ENCODE data around the gene ZFP57.

Gene ZFP57

GRCh38 chr6:29694637-29695036, 13.7 kb upstream of the ZFP57 start:
- no peak overlapping the region for H3K4me3 ChIP-seq (ENCODE audit: low read length)
- no peak for DNase-seq (ENCODE audit: low read depth)
- TF ChIP-seq CTCF (conservative IDR thresholded peaks at IDR 0.05; ENCODE audit: low read length), result no peak

- no peak for TF ChIP-seq CTCF (conservative IDR thresholded peaks at IDR 0.05; ENCODE audit: low read length)
- no peak for DNase-seq (ENCODE audit: low read depth)
- no peak overlapping the region for H3K4me3 ChIP-seq (ENCODE audit: low read length)
These were observed 4.9 kb upstream of the ZFP57 start for GRCh38 chr6:29685718-29686326.

GRCh38 chr6:29681811-29682210, 859 bp upstream of the ZFP57 start:
- TF ChIP-seq CTCF (conservative IDR thresholded peaks at IDR 0.05; ENCODE audit: low read length), result no peak
- H3K4me3 ChIP-seq (ENCODE audit: low read length), result no peak overlapping the region
- no peak for DNase-seq (ENCODE audit: low read depth)

GRCh38 chr6:29680416-29680815, 536 bp downstream of the ZFP57 start:
- no peak overlapping the region for H3K4me3 ChIP-seq (ENCODE audit: low read length)
- no peak for DNase-seq (ENCODE audit: low read depth)
- no peak for TF ChIP-seq CTCF (conservative IDR thresholded peaks at IDR 0.05; ENCODE audit: low read length)

GRCh38 chr6:29679962-29680361, 990 bp downstream of the ZFP57 start:
- TF ChIP-seq CTCF (conservative IDR thresholded peaks at IDR 0.05; ENCODE audit: low read length), result no peak
- H3K4me3 ChIP-seq (ENCODE audit: low read length), result no peak overlapping the region
- DNase-seq (ENCODE audit: low read depth), result no peak

GRCh38 chr6:29678114-29678513, 2.8 kb downstream of the ZFP57 start:
- H3K4me3 ChIP-seq (ENCODE audit: low read length), result no peak overlapping the region
- no peak for DNase-seq (ENCODE audit: low read depth)
- TF ChIP-seq CTCF (conservative IDR thresholded peaks at IDR 0.05; ENCODE audit: low read length), result no peak

GRCh38 chr6:29676981-29677601, 3.9 kb downstream of the ZFP57 start:
- H3K4me3 ChIP-seq (ENCODE audit: low read length), result no peak overlapping the region
- DNase-seq (ENCODE audit: low read depth), result no peak
- TF ChIP-seq CTCF (conservative IDR thresholded peaks at IDR 0.05; ENCODE audit: low read length), result no peak
